Right ventricle myocardium superior (tissue), 1 donor: ENCODE measurements around the gene PUS10. TPM values are rescaled to one million over a fixed set of nuclear protein-coding genes. Genes with fewer than 3 reads are reported as not detected.
"Not testable (repeated sequence)": the region's sequence is repeated elsewhere in the genome, so short reads cannot be mapped to it uniquely, and the experiment has no call there.

Experiments
- ATAC-seq: fragments of 200-7000 bp; cut with Tn5 transposase; one replicate; pipeline ENCODE4 v1.9.1; 2020; ENCODE audit warnings: mild to moderate bottlenecking; ENCODE audit not compliant: poor library complexity
- DNase-seq: peaks from one replicate; pipeline ENCODE4 v3.0.0-alpha.2; 2020
- intact Hi-C: fragments of 100-400 bp; cut with DNase I; formaldehyde crosslinking; loops from one replicate; pipeline ENCODE4 v1.11.2; 2022
- total RNA-seq: library from RNA; stranded (reverse); fragmentation: NEBNext Ultra II Directional; extraction: Animal tissue kit (Norgen Biotek cat#: 25700); gene quantifications from one replicate; pipeline ENCODE4 v1.2.1, GENCODE V29; 2021
- donor health status: DM: no; HTN: yes; CAD: no; lungs with severe emphysema.

The PUS10 gene
- total RNA-seq, 1 donor from 2014 or later = 5.0 TPM

DNA sequence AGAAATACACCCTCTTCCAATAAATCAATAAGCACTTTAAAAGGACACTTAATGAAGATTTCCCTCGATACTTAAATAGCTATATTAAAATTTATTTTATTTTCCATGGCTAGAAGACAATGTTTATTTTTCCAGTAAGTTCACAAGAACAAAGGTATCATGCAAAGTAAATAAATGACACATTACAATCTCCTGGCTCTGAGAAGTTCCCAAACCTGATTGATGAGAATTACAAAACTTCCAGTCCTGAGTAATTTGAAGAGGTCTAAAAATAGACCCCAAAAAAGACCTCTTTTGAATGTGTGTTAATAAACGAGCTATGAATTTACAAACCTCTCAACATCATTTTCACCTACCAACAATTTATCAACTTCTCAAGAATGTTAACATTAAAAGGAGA is 2.1 kb downstream of the PUS10 start:
- no peak for DNase-seq
- intact Hi-C loops = no loop called here
- no peak for ATAC-seq

DNA sequence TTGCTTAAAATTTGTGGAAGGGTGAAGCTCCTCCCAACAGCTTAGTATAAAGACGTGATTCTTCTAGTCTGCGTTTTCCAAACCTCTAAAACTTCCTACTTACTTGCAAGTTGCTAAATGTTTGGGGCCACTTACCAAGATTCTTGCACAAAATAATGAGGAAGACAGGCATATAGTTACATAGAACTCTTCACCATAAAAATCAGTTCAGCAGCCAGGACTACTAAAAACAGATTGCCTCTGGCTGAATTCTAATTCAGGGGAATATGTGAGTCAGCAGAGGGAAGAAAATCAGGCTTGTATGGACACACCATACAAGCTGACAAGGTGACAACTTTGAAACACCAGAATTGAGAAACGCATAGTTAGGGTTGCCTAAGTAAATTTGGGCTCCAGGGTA is 3.3 kb downstream of the PUS10 start:
- intact Hi-C loops = no loop called here
- no peak for DNase-seq
- no peak for ATAC-seq

GRCh38 chr2:61013382-61013781 is 4.7 kb downstream of the PUS10 start:
- no peak for ATAC-seq
- no peak for DNase-seq
- intact Hi-C loops = no loop called here

- DNase-seq = not testable (repeated sequence)
These were observed 5.8 kb downstream of the PUS10 start for GRCh38 chr2:61012303-61012702.

DNA sequence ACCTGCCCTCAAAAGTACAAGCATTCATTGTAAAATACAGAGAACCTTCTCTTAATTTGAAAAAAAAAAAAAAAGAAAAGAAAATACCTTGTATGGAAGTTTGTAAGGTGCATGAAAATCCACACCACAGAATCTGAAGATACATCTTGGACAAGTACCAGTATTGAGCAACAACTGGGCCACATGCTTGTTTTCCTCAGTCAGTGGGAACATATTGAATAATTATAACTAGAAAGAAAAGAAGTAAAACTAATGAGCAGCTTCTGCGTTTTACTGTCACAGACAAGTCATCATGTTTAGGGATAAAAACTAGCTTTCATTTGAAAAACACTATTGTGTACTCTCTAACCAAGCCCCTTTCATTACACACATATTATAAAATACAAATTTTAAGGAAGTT is 6.4 kb downstream of the PUS10 start:
- DNase-seq (no peak), ATAC-seq (no peak)
- intact Hi-C loops = no loop called here

More at GRCh38 chr2:61012303-61012702, 5.8 kb downstream of the PUS10 start:
- ATAC-seq, intact Hi-C loops: not testable (repeated sequence)

GRCh38 chr2:61009355-61009754 is 8.7 kb downstream of the PUS10 start:
- ATAC-seq = no peak
- no peak for DNase-seq
- intact Hi-C loops = no loop called here

DNA sequence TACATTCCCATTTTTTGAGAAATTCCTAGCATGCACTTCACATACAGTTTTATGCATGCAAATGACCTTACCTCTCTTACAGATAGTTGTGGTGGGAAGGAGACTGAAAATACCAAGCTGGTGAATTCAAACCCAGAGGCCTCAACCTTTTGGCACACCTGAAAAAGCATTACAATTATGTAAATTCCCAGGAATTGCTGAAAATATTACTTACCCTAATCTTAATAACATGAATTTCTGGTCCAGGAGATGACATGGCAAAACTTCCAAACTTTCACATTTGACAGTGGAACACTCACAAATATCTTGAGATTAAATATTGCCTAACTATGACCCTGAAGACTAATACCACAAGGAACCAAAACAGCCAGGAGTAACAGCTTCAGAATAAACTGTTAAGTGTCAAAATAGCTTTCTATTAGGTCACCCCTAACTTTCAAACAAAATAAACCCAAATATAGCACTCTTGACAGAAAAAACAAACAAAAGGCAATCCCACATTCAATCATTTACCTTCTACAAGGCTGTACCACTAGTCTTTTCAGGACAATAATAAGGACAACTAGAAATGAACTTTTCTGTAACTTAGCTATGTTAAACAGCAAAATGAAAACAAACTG is 11.5 kb downstream of the PUS10 start:
- ATAC-seq = no peak
- intact Hi-C loops = no loop called here
- no peak for DNase-seq

DNA sequence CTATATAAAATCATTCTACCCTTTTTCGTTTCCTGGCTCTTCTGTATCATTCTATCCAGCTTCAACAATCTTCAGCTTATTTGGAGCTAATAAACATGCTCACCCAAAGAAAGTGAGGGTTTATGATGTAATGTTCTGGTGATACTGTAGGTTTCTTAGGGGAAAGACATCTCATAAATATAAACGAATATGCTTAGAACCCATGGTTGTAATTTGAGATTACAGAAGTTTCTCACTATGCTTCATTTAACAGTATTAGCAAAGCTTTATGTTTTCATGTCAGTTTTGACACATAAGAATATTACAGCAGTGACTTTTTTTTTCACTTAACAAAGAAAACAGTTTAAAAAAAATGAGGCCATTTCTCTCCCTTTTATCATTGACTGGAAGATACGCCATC is 12.3 kb downstream of the PUS10 start:
- intact Hi-C loops = no loop called here
- no peak for ATAC-seq
- DNase-seq = no peak

DNA sequence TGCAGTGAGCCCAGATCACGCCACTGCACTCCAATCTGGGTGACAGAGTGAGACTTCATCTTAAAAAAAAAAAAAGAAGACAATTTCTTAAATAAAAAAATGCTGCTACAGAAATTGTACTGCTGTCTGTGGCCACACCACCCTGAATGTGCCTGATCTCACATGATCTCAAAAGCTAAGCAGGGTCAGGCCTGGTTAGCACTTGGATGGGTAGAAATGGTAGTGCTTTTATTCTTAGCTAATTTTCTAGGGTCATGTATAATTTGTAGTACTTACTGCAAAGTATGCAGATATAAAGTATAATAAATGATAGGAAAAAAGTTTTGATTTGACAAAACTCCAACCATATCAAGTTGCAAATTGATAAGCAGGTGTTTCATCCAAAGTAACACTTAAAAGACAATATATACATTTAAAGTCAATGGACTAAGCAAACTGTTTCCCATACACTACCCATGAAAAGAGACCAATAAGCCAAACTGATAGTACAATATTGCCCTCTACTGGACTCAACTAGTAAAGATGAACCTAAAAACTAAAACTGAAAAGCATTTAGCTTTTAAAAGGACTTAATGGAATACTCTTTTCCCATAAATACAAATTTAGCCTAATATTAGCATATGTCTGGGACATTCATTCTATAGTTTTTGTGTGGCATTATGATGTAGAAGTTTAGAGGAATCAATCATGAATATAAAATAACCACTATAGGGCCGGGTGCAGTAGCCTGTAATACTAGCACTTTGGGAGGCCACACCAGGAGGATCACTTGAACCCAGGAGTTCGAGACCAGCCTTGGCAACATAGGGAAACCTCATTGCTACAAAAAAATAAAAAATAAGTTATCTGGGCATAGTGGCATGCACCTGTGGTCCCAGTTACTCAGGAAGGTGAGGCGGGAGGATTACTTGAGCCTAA is 19.2 kb downstream of the PUS10 start:
- ATAC-seq (no peak), DNase-seq (no peak)
- intact Hi-C loops = loop anchor here (5.0 to 10.0 kb wide), 2 partner anchors 204 to 292 kb away; no protein-coding TSS in a partner anchor

DNA sequence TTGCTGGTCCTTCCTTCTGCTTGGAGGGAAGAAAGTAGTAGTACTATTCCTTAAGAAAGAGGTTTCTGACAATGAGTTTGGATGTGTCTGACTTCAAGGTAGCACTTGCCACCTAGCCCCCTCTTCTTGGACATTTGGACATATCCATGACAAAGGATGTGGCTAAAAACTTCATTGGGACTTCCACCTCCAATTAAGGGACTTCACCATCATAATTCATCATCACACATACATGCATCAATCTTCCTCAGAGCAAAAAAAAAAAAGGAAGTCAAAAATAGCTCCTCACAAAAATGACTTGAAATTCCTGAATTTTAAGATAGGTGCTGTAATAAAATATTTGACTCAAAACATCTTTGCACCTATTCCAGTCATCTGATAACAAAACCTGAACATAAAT is 23.9 kb downstream of the PUS10 start:
- DNase-seq (no peak), ATAC-seq (no peak)
- intact Hi-C loops = loop anchor here (10.0 kb wide), 1 partner anchor 199 kb away; no protein-coding TSS in a partner anchor

DNA sequence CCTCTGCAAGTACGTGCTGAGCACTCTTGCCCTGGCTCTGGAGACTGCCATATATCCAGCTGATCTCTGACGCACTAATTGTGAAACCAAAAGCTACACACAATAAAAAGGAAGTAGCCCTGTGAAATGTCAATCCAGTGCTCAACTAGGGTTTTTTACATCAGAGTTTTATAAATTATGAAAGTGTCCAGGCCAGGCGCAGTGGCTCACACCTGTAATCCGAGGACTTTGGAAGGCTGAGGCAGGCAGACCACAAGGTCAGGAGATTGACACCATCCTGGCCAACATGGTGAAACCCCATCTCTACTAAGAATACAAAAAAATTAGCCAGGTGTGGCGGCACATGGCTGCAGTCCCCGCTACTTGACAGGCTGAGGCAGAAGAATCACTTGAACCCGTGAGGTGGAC is 25.1 kb downstream of the PUS10 start:
- DNase-seq (no peak), ATAC-seq (peak; percentile 45)
- intact Hi-C loops = loop anchor here (10.0 kb wide), 1 partner anchor 198 kb away; no protein-coding TSS in a partner anchor

DNA sequence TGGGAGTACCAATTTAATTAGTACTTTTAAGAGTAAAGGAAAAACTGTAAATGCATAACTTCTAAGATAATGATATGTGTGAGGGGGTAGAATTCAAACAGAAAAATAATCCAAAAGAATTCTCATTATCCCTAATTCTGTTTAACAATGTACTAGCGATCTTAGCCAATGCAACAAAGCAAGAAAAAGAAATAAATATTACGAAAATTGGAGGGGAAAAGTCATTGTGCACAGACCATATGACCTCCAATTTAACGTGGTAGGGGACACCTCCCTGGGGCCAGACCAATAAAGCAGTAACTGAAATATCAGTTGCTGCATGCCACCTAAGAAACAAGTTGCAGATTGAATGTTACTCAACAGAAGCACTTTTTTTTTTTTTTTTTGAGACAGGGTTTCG is 26.4 kb downstream of the PUS10 start:
- intact Hi-C loops = loop anchor here (10.0 kb wide), 1 partner anchor 197 kb away; no protein-coding TSS in a partner anchor
- ATAC-seq (no peak), DNase-seq (no peak)

DNA sequence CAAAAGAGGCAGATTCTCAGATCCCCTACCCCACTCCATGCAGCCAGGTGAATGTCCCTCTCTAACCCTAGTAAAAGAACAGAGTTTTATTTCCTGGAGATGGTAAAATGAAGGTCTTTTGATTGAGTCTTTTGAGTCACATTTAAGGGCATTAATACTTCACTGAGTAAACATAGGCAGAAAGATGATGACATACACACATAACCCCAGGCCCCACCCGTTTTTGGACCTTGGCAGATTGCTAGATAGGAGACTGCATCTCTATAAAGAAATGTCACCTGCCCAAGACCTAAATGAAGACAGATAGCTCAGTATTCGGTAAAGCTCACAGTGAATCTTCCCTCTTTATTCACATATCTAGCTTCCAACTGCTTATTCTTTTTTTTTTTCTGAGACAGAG is 28.8 kb downstream of the PUS10 start:
- intact Hi-C loops = no loop called here
- DNase-seq (no peak), ATAC-seq (no peak)

- intact Hi-C loops, DNase-seq, ATAC-seq: not testable (repeated sequence)
These were observed 30.4 kb downstream of the PUS10 start for GRCh38 chr2:60987656-60988055.

DNA sequence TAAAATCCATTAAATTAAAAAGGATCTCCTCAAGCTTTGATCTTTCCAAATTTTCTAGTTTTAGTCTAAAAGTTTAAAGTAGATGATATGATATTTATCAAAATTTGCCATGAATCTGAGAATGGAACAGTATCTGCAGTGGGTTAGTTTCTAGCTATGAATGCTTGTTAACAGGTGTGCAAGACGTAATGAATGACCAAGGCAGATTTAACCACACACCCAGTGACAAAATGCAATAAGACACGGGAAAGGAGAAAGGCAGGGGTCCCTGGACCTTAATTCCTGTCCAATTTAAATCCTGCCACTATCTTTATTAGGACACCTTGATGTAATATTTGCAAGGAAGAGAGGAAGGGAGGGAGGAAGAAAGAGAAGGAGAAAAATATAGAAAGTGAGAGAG is 31.0 kb downstream of the PUS10 start:
- intact Hi-C loops = no loop called here
- ATAC-seq (no peak), DNase-seq (no peak)

- intact Hi-C loops = no loop called here
- ATAC-seq = no peak
- DNase-seq = no peak
These were observed 33.3 kb downstream of the PUS10 start for GRCh38 chr2:60984720-60985119.

DNA sequence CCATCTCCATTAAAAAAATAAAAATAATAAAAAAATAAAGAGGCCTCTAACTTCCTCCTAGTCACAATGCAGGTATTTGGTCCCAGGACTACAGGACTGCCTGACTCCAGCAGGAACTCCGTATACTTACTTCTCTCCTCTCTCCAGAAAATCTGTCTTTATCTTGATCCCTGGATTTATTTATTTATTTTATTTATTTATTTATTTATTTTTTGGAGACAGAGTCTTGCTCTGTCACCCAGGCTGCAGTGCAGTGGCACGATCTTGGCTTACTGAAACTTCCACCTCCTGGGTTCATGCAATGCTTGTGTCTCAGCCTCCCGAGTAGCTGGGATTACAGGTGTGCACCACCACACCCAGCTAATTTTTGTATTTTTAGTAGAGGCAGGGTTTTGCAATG is 36.0 kb downstream of the PUS10 start:
- intact Hi-C loops, ATAC-seq, DNase-seq: not testable (repeated sequence)

- ATAC-seq (no peak), DNase-seq (no peak)
- intact Hi-C loops = no loop called here
These were observed 37.8 kb downstream of the PUS10 start for GRCh38 chr2:60980071-60980815.

GRCh38 chr2:60979231-60979630 is 38.8 kb downstream of the PUS10 start:
- intact Hi-C loops = no loop called here
- DNase-seq = no peak
- ATAC-seq = no peak
